Fibroblast of the conjunctiva (primary cell): ENCODE data around the gene TIAM2.
A peak's percentile ranks its signal among the peaks of the same experiment; 100 is the strongest.
"Not testable (repeated sequence)": the region's sequence is repeated elsewhere in the genome, so short reads cannot be mapped to it uniquely, and the experiment has no call there.

ENCODE experiments used
- DNase-seq: peaks from one replicate; pipeline ENCODE4 v3.0.0-alpha.2; 2010; ENCODE audit warnings: low read depth

Gene TIAM2

GRCh38 chr6:154991207-154991606 lies 3.9 kb upstream of the TIAM2 start:
- no peak for DNase-seq

- peak; percentile 56 for DNase-seq
These were observed 2.1 kb upstream of the TIAM2 start for GRCh38 chr6:154993026-154993425.

DNA sequence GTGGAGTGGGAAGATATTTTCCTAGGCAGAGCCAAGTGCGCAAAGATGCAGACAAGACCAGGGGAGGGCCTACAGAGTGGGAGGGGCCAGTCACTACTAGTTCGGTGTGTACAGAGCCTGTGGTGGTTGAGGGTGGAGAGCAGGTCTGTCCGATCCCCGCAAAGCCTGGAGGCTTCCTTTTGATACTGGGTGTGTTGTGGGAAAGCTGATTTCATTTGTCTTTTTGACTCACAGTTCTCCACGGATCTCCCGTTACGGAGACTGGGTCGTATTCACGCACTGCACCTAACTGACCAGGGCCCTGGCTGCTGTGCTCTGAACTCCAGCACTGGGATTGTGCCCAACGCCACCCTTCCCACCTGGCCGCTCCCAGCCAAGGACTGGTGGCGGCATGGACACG lies 1.4 kb upstream of the TIAM2 start:
- no peak for DNase-seq

DNA sequence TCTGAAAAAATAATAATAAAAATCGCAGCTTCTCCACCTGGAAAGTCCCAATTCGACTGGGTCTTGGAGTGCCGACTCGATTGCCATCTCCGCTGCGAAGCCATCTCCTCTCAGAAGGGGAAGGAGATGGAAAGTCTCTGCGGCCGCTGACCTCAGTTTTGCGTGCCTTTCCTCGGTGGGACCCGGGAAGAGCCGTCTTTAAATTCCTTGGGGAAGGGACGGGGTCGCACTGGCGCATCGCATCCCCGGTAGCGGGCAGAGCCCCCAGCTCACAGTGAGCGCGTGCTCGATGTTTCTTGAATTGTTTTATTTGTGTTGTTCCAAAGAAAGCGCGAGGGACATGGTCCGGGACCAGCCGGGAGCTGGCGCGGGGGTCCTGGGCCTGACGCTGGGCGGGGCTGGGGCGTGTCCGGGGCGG lies 270 bp upstream of the TIAM2 start:
- DNase-seq, result no peak

- DNase-seq, result no peak
These were observed 988 bp downstream of the TIAM2 start for GRCh38 chr6:154996016-154996590.

DNA sequence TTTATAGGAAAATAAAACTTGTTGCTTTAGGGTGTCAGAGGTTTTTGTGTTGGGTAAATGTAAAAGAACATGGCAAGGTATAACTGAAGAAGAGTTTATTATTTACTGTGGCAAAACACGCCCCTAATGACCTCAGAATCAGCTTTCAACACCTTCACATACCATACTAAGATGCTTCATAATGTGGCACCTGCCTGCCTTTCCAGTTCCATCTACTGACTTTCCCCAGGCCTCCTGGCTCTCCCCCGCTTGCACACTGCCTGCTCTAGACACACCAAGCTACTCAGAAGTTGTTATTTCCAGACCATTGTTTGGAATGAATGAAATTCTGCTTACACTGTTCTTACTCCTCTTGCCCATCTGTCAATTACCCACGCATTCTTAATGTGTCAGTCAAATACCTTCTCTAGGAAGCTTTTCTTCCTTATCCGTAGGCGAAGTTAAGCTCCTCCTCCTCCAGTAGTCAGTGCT lies 1.8 kb downstream of the TIAM2 start:
- DNase-seq, result no peak

DNA sequence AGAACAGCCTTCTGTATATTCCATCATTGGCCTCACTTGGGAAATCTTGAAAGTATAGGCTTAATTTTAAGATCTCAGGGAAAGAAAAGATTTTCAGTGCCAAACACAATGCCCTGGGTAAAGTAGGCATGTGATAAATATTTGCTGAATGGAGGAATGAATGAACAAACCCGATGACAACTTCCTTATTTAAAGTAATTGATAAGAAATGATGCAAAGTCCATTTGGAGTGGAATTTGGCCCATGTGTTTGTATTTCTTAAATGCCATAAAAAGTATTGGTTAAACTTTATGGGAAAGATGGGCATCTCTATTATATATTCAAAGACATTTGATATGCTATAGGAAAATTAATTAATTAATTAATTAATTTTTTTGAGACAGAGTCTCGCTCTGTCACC lies 3.7 kb downstream of the TIAM2 start:
- DNase-seq, result no peak

DNA sequence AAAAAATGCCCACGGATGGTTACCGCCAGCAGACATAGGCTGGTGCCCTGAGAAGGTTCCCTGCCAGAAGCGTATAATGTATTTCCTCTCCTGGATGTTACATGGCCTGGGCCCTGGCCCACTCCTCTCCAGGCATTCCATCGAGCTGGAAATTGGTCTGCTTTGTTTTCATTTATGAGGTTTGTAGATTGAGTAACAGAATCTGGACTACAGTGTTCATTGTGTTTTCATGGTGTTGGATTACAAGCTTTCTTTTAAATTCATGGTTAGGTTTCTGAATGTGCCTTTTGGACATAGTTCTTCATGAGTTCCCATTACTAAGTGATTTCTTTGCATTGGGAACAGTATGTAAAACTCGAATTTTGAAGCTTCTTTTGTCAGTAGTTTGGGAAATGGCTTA lies 6.4 kb downstream of the TIAM2 start:
- peak; percentile 38 for DNase-seq

DNA sequence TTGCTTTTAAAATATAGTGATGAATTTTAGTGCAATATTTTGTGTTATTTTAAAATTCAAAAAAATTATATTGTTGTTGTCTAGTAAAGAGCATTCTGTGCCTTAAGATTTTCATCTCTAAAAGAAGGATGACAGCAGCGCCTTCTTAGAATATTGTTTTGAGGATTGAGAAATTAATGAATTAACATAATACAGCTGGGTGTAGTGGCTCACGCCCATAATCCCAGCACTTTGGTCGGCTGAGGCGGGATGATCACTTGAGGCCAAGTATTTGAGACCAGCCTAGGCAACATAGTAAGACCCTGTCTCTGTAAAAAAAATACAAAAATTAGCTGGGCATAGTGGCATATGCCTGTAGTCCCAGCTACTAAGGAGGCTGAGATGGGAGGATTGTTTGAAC lies 6.8 kb downstream of the TIAM2 start:
- no peak for DNase-seq

DNA sequence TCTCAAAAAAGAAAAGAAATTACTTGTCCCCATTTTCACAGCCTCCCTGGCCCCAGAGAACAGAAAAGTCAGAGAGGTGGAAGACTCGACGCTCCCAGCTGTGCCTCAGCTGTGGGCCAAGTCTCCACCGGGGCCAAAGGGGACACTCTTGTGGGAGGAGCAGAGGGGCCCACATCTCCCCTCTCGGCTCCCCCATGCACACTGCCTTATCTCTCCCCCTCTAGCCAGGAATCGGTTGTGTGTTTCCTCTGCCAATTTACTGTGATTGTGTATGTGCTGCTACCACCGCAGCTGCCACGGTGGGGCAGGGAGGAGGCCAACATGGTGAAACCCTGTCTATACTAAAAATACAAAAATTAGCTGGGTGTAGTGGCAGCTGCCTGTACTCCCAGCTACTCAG lies 8.4 kb downstream of the TIAM2 start:
- no peak for DNase-seq

DNA sequence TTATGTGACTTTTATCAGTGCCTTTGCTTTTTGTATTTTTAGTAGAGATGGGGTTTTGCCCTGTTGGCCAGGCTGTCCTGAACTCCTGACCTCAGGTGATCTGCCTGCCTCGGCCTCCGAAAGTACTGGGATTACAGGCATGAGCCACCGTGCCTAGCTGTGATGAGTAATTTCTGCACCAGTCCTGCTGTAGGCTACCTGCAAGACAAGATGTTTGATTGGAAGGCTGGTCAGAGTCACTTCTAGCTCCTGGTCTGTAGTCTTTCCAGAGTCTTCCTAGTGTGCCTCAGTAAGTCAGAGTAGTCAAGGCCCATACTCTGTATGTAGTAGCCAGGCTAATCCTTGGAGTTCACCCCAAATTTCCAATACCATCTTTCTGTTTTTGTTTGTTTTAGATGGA lies 8.9 kb downstream of the TIAM2 start:
- DNase-seq, result no peak

- no peak for DNase-seq
These were observed 9.7 kb downstream of the TIAM2 start for GRCh38 chr6:155004576-155005372.

DNA sequence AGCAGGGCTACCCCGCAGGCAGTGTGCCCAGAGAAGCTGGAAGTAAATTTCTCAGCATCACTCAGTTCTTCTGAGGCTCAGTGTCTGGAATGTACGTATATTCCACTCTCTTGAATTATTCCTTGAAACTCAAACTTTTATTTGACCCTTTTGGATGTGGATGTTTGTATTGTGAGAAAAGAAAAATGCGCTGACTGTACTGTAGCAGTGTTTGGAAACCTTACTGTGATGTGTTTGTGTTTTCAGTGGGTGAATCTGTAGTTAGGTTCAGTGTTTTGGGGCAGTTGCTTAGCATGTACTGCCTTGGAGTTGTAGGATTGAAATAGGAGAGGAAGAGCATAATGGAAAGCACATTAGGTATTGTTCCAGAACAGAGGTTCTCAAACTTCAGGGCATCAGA lies 13.5 kb downstream of the TIAM2 start:
- DNase-seq, result no peak

DNA sequence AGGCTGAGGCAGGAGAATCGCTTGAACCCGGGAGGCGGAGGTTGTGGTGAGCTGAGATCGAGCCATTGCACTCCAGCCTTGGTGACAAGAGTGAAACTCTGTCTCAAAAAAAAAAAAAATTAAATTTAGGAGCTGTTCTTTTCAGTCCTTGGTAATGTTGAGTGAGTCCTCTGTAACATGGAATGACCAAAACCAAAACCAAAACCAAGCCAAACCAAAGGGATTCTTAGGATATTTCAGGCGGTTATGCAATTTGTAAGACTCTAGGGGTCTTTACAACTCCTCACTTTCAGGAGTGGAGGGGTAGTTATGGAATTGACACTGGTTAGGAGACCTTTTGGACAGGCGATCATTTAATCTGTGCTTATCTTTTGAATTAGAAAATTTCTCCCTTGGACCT lies 15.8 kb downstream of the TIAM2 start:
- no peak for DNase-seq

DNA sequence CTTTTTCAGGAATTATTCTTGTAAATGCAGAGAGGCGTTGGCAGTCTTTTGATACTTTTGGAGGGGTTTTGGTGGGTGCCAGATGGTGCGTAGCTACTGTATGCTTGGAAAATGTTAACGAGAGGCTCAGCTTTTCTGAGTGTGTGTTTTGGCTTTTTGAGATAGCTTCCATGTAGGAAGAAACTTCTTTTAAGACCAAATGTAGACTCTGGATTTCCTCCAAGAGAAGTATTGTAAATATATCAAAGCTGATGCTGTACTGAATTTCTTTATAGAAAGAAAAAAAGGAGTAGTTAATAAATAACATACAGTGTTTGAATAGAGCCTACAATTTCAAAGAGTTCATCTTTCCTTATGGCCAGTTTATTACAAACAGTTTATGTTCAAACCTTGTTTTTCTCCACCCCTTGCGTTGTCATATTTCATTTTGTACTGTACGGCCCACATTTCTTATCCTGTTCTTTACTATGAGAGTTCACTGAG lies 16.7 kb downstream of the TIAM2 start:
- DNase-seq, result no peak

DNA sequence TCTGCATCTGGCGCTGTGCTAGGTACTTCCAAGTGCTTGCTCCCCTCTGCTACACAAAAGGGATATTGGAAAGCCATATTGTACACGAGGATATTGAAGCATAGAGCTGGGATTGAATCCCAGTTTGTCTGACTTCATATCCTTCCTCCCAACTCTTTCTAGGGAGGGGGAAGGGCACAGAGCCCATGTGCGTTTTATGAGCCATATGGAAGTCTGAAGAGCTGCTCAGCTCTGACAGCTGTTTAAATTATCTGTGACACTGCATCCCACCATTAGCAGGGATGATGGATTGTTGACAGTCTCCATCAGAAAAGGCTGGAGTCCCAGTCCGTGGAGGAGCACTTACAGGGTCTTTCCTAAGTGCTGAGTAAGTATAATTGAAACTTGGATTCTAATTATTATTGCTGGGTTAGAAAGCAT lies 18.4 kb downstream of the TIAM2 start:
- DNase-seq, result no peak

DNA sequence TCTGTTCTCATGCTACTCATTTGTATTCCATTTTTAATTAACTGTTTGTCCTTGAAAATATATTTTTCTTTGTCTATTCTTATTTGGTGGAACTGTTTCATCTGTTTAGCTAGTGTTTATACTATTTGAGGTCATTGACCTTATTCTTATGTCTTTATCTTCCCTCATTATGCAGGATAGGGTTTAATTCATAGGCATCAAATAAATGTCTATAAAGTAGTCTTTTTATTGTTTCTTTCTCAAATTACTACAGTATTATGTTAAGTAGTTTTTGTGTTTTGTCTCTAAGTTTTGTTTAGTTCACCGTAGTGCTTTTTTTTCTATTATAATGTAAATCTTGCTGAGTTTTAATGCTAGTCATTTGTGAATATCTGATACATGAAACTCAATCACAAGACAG lies 19.0 kb downstream of the TIAM2 start:
- DNase-seq, result no peak

DNA sequence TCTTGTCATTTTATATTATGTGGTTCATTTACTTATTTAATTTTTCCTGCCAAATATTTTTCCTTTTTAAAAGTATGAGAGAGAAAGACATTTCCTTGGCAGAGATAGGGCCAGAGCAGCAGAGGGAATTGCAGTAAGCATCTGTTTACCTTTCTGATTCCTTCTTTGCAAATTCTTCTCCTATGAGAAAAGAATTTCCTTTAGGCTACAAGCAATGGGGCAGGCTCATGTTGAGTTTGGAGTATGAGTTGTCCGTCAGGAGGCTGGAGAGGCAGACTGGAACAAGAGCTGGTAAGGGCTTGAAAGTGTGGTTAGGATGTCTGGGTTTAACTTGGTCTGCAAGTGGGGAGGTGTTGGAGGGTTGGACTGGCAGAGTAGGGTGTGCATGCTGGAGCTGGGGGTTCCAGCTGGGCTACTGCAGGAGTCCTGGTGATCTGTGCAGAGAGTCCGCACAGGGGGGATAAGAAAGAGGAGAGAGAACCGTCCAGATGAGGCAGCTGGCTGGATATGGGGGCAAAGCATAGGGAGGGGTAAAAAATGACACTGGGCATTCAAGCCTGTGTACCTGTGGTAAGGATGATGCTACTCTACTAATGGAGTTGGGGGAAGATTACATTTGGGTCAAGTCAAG lies 19.7 kb downstream of the TIAM2 start:
- DNase-seq, result no peak

GRCh38 chr6:155018415-155018814 lies 23.3 kb downstream of the TIAM2 start:
- not testable (repeated sequence) for DNase-seq

DNA sequence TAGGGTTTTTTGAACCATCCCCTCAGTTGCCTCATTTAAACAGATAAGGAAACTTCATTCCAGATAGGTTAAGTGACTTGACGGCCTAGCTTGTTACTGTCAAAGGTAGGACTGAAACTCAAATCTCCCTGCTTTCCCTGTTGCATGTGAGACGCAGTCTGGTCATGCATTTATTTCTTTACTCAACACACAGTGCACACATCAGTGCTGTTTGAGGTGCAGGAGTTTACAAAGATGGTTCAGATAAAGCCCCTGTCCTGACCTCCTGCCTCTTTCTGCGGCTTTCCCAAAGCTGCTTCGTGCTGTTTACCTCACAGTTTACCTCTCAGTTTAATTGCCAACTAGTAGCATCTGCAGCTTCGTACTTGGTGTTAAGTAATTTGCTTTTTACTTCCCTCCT lies 26.6 kb downstream of the TIAM2 start:
- DNase-seq, result no peak

DNA sequence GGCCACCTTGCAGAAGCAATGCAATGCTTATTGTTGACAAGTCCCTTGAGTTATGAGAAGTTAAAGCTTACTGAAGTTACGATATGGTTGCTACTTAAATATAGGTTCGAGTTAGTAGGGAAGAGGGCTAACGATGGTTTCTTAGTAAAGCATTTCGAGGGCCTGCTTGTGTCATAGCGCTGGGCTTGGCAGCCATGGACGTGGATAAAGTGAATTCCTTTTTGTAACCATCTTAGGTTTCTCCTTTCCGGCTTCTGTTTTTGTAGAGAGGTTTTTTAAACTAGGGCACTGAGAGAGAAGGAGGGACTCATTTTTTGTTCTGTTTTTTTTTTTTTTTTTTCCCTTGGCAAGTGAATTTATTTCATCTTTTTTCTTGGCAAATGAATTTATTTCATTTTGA lies 27.6 kb downstream of the TIAM2 start:
- no peak for DNase-seq

- no peak for DNase-seq
These were observed 28.6 kb downstream of the TIAM2 start for GRCh38 chr6:155023717-155024116.

GRCh38 chr6:155024391-155025027 lies 29.4 kb downstream of the TIAM2 start:
- DNase-seq, result no peak
